Measurements from ENCODE around the gene PI16.

GRCh38 chr6:36933102-36933501 lies 21.4 kb upstream of the PI16 start:
- TF ChIP-seq JUNB (IDR thresholded peaks at IDR 0.05; ENCODE audit: unreplicated experiment) (no peak), EZH2phosphoT487 (IDR thresholded peaks at IDR 0.05; ENCODE audit: unreplicated experiment) (no peak), ZNF114 (CRISPR knock-in tag; IDR thresholded peaks at IDR 0.05) (no peak)
- TF ChIP-seq, protein P1, sequence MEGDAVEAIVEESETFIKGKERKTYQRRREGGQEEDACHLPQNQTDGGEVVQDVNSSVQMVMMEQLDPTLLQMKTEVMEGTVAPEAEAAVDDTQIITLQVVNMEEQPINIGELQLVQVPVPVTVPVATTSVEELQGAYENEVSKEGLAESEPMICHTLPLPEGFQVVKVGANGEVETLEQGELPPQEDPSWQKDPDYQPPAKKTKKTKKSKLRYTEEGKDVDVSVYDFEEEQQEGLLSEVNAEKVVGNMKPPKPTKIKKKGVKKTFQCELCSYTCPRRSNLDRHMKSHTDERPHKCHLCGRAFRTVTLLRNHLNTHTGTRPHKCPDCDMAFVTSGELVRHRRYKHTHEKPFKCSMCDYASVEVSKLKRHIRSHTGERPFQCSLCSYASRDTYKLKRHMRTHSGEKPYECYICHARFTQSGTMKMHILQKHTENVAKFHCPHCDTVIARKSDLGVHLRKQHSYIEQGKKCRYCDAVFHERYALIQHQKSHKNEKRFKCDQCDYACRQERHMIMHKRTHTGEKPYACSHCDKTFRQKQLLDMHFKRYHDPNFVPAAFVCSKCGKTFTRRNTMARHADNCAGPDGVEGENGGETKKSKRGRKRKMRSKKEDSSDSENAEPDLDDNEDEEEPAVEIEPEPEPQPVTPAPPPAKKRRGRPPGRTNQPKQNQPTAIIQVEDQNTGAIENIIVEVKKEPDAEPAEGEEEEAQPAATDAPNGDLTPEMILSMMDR (conservative IDR thresholded peaks at IDR 0.05; ENCODE audit: low read depth in 2 of 2) = no peak

Measured in GM23338 (cell line).